Sigmoid colon (tissue), 7 donors: ENCODE measurements around the gene BATF2. TPM values are rescaled to one million over a fixed set of nuclear protein-coding genes. Genes with fewer than 3 reads are reported as not detected.

ENCODE experiments used
- DNase-seq: peaks from one replicate; pipeline ENCODE4 v3.0.0-alpha.2; 2019
- H3K27ac ChIP-seq, 4 donors: fragments of 200-600 bp; sonication (generic); one replicate each; pipeline ENCODE4 v1.5.1; 2016 to 2019; ENCODE audit warnings: mild to moderate bottlenecking in 1 of 4
- H3K27me3 ChIP-seq, 3 donors: fragments of 200-600 bp; sonication (generic); one replicate each; pipeline ENCODE4 v1.5.1; 2019; ENCODE audit warnings: mild to moderate bottlenecking in 1 of 3
- H3K36me3 ChIP-seq, 4 donors: fragments of 200-600 bp; sonication (generic); one replicate each; pipeline ENCODE4 v1.5.1; 2016 to 2019
- H3K4me1 ChIP-seq, 4 donors: fragments of 200-600 bp; sonication (generic); one replicate each; pipeline ENCODE4 v1.5.1; 2017 to 2019
- H3K4me3 ChIP-seq, 4 donors: fragments of 200-600 bp; sonication (generic); one replicate each; pipeline ENCODE4 v1.5.1; 2017 to 2019; ENCODE audit warnings: mild to moderate bottlenecking in 2 of 4, moderate library complexity in 1 of 4
- H3K9me3 ChIP-seq, 4 donors: fragments of 200-600 bp in 3 of 4; sonication (generic) in 3 of 4; one replicate each; pipeline versions ENCODE4 v1.5.1 to v1.6.1; 2013 to 2019
- CTCF ChIP-seq, 4 experiments: fragments of 450-650 bp in 3 of 4; fragments of 200-600 bp in 1 of 4; IDR thresholded peaks; one replicate each; pipeline ENCODE4 v1.5.1; 2016 to 2019; ENCODE audit warnings: antibody characterized with exemption in 4 of 4, mild to moderate bottlenecking in 3 of 4, moderate library complexity in 2 of 4
- EP300 ChIP-seq, 4 donors: sonication (generic); formaldehyde crosslinking; IDR thresholded peaks; one replicate each; pipeline ENCODE4 v1.6.1; 2017; ENCODE audit warnings: antibody characterized with exemption in 4 of 4
- POLR2A ChIP-seq, 2 donors: fragments of 450-650 bp; IDR thresholded peaks; one replicate each; pipeline ENCODE4 v1.6.1; 2016; ENCODE audit warnings: antibody characterized with exemption in 2 of 2, mild to moderate bottlenecking in 2 of 2, moderate library complexity in 2 of 2
- POLR2AphosphoS5 ChIP-seq, 4 donors: sonication (generic); formaldehyde crosslinking; IDR thresholded peaks; one replicate each; pipeline ENCODE4 v1.6.1; 2017; ENCODE audit warnings: antibody characterized with exemption in 4 of 4
- WGBS, 2 donors: extraction: QIAGEN DNeasy Blood & Tissue Kit; methylation state at CpG; one replicate each; pipeline ENCODE4 v1.1.7; 2013; 5-methylcytosine and 5-hydroxymethylcytosine counted together
- intact Hi-C: fragments of 100-400 bp; cut with DNase I; formaldehyde crosslinking; loops from one replicate; pipeline ENCODE4 v1.15.1; 2023
- polyA plus RNA-seq, 3 donors: library from polyadenylated mRNA; stranded (reverse); fragments of 200-250 nt; gene quantifications; one replicate each; pipeline ENCODE4 v1.2.3, GENCODE V29; 2013
- total RNA-seq, 4 donors: library from RNA; depleted of rRNA; stranded (reverse); fragments of >200 nt; gene quantifications; one replicate each; pipeline ENCODE4 v1.1.0, GENCODE V29; 2016
- donor health status: healthy with polysubstance abuse.
- donor health status: Bipolar disorder and iron deficiency.
- donor health status: healthy.

BATF2 gene
- total and polyA plus RNA-seq, 7 donors, result 1.8 to 31.3 (median 4.7) TPM

- TF ChIP-seq POLR2AphosphoS5 (IDR thresholded peaks at IDR 0.05) (no peak), POLR2A (IDR thresholded peaks at IDR 0.05) (no peak), EP300 (IDR thresholded peaks at IDR 0.05) (no peak), CTCF (IDR thresholded peaks at IDR 0.05) (no peak)
Observed at GRCh38 chr11:64967375-64967774, 29.4 kb downstream of the BATF2 start.

GRCh38 chr11:64963072-64963631 is 33.6 kb downstream of the BATF2 start:
- Histone ChIP-seq H3K9me3 (no peaks in the 10 kb centered on the region), H3K4me1 (no peaks in the 10 kb centered on the region), H3K27ac (no peak overlapping the region), H3K4me3 (no peak overlapping the region), H3K36me3 (no peaks in the 10 kb centered on the region), H3K27me3 (no peaks in the 10 kb centered on the region)
- TF ChIP-seq POLR2A (IDR thresholded peaks at IDR 0.05) (no peak), POLR2AphosphoS5 (IDR thresholded peaks at IDR 0.05) (no peak), CTCF (IDR thresholded peaks at IDR 0.05) (no peak), EP300 (IDR thresholded peaks at IDR 0.05) (no peak)
- DNase-seq, result no peak
- WGBS, 2 donors, result 87 to 89% methylated on average over 5 of the region's 5 CpGs
- intact Hi-C loops, result no loop called here

More at GRCh38 chr11:64967375-64967774, 29.4 kb downstream of the BATF2 start:
- Histone ChIP-seq H3K9me3 (no peaks in the 10 kb centered on the region), H3K27me3 (no peaks in the 10 kb centered on the region), H3K4me3 (no peak overlapping the region), H3K36me3 (no peaks in the 10 kb centered on the region), H3K4me1 (peaks cover 0 to 11% (median 10%) of the 10 kb centered on the region in 4 donors), H3K27ac (no peak overlapping the region)
- 86 to 93% methylated on average over 3 of the region's 3 CpGs for WGBS, 2 donors
- no peak for DNase-seq
- intact Hi-C loops, result no loop called here

GRCh38 chr11:64960719-64961118 is 36.1 kb downstream of the BATF2 start:
- TF ChIP-seq POLR2AphosphoS5 (IDR thresholded peaks at IDR 0.05) (no peak), EP300 (IDR thresholded peaks at IDR 0.05) (no peak), CTCF (IDR thresholded peaks at IDR 0.05) (no peak), POLR2A (IDR thresholded peaks at IDR 0.05) (no peak)
- Histone ChIP-seq H3K4me1 (no peaks in the 10 kb centered on the region), H3K27ac (no peak overlapping the region), H3K36me3 (no peaks in the 10 kb centered on the region), H3K27me3 (no peaks in the 10 kb centered on the region), H3K4me3 (no peak overlapping the region), H3K9me3 (no peaks in the 10 kb centered on the region)
- 81 to 83% methylated on average over 4 of the region's 4 CpGs for WGBS, 2 donors
- no peak for DNase-seq
- intact Hi-C loops, result no loop called here

- H3K27ac ChIP-seq, result no peak overlapping the region
- H3K9me3 ChIP-seq, result no peaks in the 10 kb centered on the region
- no peaks in the 10 kb centered on the region for H3K27me3 ChIP-seq
- intact Hi-C loops, result no loop called here
- no peak for DNase-seq
- TF ChIP-seq POLR2A (IDR thresholded peaks at IDR 0.05) (no peak), EP300 (IDR thresholded peaks at IDR 0.05) (no peak), POLR2AphosphoS5 (IDR thresholded peaks at IDR 0.05) (no peak), CTCF (IDR thresholded peaks at IDR 0.05) (no peak)
- WGBS, 2 donors, result 70 to 71% methylated on average over 3 of the region's 3 CpGs
- H3K36me3 ChIP-seq, result no peaks in the 10 kb centered on the region
- no peak overlapping the region for H3K4me3 ChIP-seq
- H3K4me1 ChIP-seq, result peaks cover 0 to 8% (median 3%) of the 10 kb centered on the region in 4 donors
Observed at GRCh38 chr11:64959498-64959897, 37.3 kb downstream of the BATF2 start.

GRCh38 chr11:64954201-64954600 is 42.6 kb downstream of the BATF2 start:
- no peak for TF ChIP-seq CTCF (IDR thresholded peaks at IDR 0.05)
- peak in 2 of 4 donors; percentile 48 to 63 for TF ChIP-seq POLR2AphosphoS5 (IDR thresholded peaks at IDR 0.05)
- H3K4me1 ChIP-seq, result peaks cover 0 to 16% (median 8%) of the 10 kb centered on the region in 4 donors
- H3K9me3 ChIP-seq, result no peaks in the 10 kb centered on the region
- peak overlapping the region in 3 of 4 donors; percentile 43 to 47 (median 47) for H3K27ac ChIP-seq
- DNase-seq, result no peak
- H3K27me3 ChIP-seq, result no peaks in the 10 kb centered on the region
- H3K4me3 ChIP-seq, result no peak overlapping the region
- intact Hi-C loops, result loop anchor here (5.0 kb wide), 1 partner anchor 43 kb away; the partner anchor contains the start of gene BATF2
- no peaks in the 10 kb centered on the region for H3K36me3 ChIP-seq
- WGBS, 2 donors, result 61 to 65% methylated on average over 5 of the region's 5 CpGs
